ENCODE measurements around the gene DNAJC25. TPM values are rescaled to one million over a fixed set of nuclear protein-coding genes. Genes with fewer than 3 reads are reported as not detected.

DNAJC25 gene
- 6.2 and 7.7 TPM in 2 replicates for total RNA-seq

DNA sequence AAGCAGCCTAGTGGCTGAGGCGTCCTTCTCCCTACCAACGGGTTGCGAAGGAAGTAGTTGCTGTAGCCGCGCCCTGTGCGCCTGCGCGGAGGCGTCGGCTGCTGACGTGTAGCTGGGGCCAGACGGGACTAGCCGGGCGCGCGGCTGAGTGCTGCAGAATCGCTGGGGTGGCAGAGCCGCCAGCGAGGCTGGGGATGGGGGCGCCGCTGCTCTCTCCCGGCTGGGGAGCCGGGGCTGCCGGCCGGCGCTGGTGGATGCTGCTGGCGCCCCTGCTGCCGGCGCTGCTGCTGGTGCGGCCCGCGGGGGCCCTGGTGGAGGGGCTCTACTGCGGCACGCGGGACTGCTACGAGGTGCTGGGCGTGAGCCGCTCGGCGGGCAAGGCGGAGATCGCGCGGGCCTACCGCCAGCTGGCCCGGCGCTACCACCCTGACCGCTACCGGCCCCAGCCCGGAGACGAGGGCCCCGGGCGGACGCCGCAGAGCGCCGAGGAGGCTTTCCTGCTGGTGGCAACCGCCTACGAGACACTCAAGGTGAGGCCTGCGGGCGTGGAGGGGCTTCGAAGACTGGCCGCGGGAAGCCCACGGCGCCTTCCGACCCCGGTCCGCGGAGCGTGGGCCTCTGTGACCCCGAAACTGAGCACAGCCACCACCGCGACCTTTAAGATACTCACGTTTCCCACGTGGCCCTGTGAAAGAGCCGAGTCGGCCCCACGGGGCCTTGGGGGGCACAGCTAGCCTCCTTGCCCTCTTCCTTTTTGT lies at the start of gene DNAJC25:
DNAJC25 (plus strand) TSS at position 121 of the 758 bp plus-strand sequence; CDS start at position 195, 74 bp downstream.

GRCh38 chr9:111599092-111599954 lies 31.8 kb upstream of the DNAJC25 start, which contains the start of gene PTGR1:
Gene PTGR1 (minus strand): TSS chr9:111599647. CDS start chr9:111597422, 2,225 bp downstream.

GRCh38 chr9:111661150-111661801 lies 30.1 kb downstream of the DNAJC25 start, which contains the start of gene GNG10:
Gene GNG10 (plus strand): TSS chr9:111661605. CDS start chr9:111661635, 30 bp downstream.

Other genes starting within 250 kb of the DNAJC25 start
- gene ECPAS, start 147.0 kb upstream of the DNAJC25 start, total RNA-seq: 55.3 and 57.5 TPM in 2 replicates
- gene ZNF483, start 106.2 kb upstream of the DNAJC25 start, total RNA-seq: 0.17 and 0.59 TPM in 2 replicates
- gene PTGR1, start 31.7 kb upstream of the DNAJC25 start, total RNA-seq: 105 and 124 TPM in 2 replicates
- gene GNG10, start 30.3 kb downstream of the DNAJC25 start, total RNA-seq: 98.6 and 109 TPM in 2 replicates
- under 0.01 TPM in 1 of 2 replicates, not detected in the other for gene SHOC1, start 163.6 kb downstream of the DNAJC25 start, total RNA-seq